ENCODE results near the gene RAD18.

Gene RAD18

DNA sequence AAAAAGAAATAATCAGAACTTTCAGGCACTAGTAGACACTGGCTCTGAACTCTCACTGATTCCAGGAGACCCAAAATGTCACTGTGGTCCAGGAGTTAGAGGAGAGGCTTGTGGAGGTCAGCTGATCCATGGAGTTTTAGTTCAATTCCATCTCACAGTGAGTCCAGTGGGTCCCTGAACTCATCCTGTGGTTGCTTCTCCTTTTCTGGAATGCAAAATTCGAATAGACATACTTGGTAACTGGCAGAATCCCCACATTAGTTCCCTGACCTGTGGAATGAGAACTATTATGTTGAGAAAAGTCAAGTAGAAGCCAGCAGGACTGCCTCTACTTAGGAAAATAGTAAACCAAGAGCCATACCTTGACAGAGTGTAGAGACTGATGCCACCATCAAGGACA, 106.6 kb downstream of the RAD18 start:
- no peak for DNase-seq

DNA sequence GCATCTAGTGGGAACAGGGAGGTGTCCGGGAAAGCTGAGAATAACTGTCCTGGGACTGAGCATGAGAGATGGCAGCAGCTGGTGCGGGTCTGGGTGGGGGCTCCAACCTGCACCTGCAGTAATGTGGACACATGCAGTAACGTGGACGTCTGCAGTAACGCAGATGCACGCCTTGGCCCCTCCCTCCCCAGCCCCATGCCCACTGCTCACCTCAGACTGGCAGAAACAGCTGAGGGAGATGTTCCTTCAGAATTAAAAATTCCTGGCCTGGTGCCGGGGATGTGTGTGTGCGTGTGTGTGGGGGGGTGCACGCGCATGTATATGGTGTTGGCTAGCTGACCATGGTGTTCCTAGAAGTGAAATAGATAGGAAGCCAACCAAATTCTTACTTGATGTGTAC, 107.2 kb downstream of the RAD18 start:
- DNase-seq: no peak

DNA sequence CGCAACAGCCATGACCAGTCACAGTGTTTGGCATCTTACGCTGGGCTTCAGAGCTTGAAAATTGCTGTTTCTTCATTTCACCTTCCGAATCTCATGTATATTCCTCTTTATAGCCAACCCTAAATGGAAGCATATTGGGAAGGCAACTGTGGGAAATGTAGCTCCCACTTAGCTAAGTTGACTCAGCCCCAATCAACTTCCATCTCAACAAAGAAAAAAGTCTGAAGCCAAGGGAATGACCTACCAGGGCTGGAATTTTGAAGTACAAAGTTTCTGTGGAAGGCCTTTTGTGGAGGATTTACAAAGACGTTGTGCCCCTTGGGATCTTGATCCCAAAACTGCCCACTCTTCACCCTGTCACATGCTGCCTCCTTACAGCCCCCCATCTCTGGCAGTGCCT, 108.6 kb downstream of the RAD18 start:
- no peak for DNase-seq

DNA sequence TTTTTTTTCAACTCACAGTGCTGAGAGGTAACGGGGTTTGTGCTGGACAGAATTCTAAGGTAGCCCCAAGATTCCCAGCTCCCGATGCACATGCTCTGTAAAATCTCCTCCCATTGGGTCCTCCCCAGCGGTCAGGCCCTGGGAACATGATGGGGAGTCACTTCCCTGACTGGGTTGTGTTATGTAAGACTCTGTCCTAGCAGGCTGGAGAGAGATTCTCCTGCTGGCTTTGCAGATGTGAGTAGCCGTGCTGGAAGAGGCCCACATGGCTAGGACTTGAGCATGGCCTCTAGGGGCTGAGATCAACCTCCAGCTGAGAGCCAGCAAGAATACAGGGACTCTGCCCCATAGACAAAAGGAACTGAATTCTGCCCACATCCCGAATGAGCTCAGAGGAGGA, 110.2 kb downstream of the RAD18 start:
- DNase-seq: no peak

DNA sequence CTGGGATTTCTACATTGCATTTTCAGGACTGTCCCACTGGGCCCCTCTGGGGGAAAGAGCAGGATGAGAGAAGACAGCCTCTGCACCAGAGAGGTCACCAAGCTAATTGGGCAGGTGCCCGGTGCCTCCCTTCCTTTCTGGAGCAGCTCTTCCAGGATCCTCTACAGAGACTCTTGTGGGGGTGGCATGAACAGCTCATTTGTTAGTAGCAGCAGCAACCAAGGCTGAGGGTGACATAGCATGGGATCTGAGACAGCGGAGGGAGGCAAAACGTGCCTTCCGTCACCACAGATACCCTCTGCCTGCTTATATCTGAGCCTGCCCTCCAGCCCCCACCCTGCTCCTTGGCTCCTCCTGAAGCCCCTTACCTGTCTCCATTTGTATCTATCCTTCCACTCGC, 110.8 kb downstream of the RAD18 start:
- no peak for DNase-seq

DNA sequence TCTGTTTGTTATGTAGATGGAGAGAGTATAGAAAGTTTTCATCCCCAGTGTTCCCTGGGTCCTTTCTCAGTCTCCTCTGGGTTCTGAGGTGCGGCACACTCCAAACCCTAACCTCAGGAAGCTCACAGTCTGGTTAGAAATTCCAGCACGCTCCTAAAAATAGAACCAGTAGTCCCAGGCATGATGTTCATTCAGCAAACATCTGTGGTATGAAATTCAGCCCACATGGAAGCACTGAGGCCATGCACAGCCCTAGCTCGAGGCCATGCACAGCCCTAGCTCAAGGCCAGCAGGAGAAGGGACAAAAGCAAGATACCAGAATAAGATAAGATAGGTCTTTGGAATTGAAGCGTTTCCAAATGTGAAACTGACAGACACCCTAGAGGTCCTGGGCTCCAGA, 111.6 kb downstream of the RAD18 start:
- no peak for DNase-seq

DNA sequence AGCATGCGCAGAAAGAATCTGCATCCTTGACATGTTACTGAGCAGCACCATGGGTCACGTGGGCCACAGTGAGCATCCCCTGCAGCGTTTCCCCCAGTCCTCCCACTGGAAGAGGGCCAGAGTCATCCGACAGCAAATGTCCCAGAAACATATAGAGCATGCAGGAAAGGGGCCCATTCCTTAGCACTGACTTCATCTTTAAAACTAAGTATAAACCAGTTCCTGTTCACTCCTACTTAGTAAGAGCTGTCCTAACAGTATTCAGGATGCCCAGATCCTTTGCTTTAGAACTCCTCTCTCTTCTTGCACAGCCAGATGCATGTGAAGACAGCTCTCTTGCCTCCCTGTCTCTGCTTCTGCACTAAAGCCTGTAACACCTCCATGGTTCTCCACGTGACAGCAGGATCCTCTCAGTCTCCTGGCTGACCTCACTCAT, 114.6 kb downstream of the RAD18 start:
- DNase-seq: no peak

DNA sequence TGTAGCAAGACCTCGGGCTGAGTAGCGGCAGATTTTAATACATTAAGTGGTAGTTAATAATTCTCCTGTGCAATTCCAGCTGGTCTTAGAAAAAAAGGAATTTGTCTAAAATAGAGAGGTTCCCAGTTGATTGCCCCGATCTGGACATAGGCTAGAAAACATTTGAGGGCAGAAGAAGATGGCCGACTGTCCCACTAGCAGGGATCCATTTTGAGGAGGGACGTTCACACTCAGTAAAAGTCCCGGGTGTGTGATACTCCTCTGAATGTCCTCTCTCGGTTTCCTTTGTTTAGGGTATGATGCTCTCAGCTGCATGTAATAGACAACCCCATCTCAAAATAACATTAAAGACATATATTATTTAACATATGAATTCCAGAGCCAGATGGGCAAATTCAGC, 116.0 kb downstream of the RAD18 start:
- DNase-seq: no peak

DNA sequence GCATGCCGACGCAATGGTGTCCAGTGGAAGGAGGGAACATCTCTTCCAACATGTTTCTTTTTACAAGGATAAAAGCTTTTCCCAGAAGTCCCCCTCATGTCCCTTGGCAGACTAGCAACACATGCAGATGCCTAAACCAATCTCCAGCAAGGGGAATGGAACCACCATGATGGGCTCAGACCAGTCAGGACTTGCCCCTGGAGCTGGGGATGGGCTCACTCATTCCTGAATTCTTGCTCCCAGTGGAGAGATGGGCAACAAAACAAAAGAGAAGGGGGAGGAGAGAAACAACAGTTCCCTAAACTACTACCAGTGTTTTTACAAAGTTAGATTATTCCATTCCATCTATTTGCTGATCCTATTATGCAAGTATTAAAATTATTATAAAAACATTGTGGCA, 117.1 kb downstream of the RAD18 start:
- DNase-seq: no peak

DNA sequence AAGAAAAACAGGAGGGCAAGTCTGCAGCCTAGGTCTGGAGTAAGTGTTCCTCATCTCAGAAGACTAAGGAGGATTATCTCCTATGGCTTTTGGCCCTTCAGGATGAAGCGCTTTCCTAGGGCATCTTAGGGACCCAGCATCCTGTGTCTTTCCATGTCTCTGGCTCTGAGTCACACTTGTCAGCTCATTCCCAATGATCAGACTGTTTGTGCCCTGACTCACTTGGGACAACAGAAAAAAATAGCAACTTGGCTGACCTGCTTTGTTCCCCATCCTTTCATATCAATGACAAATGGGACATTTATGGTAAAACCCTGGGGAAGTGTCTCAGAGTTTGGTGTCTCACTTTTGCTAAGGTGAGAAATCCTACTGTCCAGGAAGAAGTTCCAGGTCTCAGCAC, 117.6 kb downstream of the RAD18 start:
- no peak for DNase-seq

DNA sequence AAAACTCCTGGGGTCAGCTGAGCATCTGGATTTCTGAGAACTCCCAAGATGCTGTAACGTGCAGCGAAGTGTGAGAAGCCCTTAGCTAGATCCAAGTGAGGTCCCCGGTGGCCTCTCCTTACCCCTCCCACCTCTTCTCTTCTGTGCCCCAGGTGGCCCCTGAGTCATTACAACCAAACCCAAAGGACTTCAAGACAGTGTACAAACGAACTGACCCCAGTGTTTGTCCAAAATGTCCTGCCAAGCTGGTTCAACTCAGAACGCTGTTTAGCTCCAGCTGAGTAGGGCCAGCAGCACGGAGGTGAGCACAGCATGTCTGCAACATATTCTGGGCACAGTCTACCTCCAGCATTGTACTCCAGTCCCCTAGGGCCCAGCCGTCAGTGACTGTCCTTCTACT, 119.9 kb downstream of the RAD18 start:
- DNase-seq: no peak

DNA sequence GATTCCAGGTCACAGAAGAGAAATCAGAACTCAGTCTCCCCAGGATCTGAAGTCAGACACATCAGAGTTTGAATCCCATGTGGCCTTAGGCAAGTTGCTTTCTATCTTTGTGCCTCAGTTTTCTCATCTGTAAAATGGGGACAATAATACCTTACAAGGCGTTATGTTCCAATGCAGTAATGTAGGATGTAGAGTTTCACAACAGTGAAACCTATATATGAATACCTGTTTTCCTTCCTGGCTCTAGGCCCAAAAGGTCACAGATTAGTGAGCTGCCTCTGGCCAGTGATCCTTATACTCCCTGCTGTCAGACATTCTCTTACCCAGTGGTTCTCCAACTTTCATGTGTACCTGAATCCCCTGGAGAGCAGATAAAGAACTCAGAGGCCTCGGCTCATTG, 121.0 kb downstream of the RAD18 start:
- DNase-seq: no peak

DNA sequence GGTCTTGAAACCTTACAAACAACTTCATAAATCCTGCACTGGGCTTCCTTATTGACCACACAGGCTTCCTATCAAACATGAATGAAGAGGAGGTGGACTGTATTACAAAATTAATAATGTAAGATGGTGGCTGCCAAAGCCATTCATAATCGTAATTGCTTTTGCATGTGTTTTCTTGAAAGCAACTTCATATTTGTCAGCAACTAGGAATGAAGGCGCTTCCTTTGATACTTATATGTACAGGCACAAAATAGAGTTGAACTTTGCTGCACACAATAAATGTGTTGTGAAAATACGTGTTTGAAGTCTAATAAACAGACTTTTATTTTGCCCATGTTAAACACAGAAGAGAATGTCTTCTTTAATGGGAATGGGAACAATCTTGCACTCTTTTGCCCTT, 121.8 kb downstream of the RAD18 start:
- DNase-seq: no peak

DNA sequence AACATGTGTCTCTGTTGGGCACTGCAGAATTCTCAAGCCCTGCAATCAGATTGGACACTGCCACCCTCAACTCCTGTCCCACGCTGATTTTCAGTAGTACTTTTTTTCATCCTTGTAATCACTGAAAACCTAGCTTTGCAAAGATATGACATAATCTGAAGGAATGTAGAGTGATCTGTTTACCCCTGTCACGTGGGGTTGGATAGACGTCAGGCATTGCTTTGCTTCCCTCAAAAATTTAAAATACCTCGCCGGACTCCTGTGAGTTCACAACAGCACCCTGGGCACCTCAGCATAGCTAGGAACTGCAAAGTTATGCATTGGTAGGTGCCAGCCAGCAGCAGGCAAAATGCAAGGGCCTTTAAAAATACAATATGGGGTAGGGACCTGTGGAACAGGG, 122.7 kb downstream of the RAD18 start:
- DNase-seq: no peak

DNA sequence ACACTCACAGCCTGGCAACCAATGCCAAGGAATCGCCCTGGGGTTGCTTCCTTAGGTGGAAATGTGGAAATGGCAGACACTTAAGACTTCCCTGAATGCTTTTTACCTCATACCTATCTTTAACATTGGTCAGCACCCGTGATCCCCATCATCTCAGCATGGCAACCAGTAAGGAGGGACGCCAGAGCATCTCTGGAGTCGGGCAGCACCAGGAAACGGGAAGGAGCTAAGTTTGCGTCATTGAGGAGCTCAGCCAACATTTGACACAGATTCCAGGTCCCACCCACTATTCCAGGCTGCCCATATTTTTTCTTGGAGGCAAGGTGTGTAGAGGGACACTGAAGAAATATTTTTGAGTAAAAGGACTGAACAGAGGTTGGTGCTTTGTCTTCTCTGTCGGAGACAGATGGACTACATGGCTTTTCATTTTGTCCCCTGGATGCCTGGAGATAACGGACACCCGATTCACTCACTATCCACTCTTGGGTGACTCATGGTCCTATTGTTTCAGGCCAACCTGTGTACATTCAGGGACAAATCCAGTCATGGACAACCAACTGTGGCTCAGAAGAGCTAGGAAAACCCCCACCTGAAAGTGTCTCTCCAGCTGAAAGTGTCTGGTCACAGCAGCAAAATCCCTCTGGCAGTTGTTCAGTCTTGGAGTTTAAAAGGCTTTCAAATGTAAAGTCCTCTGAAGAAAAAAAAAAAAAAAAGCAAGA, 123.5 kb downstream of the RAD18 start:
- DNase-seq: no peak

DNA sequence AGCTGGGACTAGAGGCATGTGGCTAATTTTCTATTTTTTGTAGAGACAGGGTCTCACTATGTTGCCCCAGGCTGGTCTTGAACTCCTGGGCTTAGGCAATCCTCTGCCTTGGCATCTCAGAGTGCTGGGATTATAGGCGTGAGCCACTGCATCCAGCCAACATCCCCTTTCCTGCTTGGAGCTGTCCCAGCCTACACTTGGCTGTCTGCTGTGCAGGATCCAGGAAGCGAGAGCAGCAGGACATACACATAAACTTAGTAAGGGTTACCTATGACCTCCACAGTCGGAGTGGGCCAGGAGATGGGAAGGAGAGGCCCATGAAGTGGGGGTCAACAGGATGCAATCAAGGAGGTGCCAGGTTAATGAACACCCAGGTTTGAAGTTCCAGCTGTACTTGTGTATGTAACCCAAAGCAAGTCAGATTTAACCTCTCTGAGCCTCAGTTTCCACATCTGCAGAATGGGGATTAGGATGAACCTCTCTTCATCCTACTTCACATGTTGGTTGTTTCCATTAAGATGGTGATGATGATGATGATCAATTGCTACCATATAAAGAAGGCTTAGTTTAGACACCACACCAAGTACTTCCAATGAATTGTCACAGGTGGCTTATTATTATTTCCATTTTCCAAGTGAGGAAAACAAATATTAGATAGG, 124.4 kb downstream of the RAD18 start:
- no peak for DNase-seq

DNA sequence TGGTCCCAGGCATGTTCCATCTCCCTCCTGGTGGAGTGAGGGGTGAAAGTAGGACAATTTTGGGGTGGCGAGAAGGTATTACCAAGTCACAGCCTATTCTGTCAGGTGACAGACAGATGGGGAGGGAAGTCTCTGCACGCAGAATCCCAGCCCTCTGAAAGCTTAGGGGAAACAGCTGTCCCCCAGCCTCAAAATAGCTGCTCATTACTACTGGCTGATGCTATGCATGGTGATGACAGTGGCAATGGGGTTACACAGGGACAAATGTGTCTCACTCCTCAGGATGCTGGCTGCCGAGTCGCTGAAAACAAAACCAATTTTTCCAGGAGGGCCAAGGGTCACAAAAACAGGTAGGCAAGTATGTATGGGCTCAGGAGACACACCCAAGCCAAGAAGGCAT, 125.0 kb downstream of the RAD18 start:
- no peak for DNase-seq

DNA sequence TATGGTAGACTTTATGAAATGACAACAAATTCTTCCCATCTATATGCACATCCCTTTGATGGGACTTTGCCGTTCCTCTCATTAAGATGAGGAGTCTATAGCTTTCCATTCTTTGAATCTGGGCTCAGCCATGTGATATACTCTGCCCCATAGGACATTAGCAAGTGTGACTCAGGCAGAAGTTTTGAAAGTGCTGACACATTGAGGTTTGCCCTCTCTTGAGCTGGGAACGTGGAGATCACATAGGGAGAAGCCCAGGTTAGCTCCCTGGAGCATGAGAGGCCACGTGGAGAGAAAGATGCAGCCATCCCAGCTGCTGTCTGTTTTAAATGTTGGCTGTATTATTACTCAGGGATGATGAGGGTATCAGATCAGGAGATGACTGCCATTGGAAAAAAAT, 126.1 kb downstream of the RAD18 start:
- DNase-seq: no peak

DNA sequence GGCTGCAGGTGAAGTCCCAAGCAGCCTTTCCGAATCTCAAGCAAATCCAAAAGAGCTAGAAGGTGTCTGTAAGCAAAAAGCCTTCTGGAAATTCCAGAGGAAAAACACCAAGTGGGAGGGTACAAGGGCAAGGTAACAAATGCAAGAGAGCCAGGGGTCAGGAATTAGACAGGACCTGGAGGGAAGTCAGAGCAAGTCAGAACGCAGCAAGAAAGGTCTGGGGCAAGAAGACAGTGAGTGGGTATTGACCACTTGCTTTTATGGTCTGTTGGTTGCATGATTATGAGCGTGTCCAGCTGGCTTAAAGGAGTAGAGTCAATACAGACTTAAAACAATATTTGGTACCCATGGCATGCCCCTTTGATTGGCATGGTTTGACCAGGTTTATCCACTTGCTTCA, 127.2 kb downstream of the RAD18 start:
- DNase-seq: no peak

DNA sequence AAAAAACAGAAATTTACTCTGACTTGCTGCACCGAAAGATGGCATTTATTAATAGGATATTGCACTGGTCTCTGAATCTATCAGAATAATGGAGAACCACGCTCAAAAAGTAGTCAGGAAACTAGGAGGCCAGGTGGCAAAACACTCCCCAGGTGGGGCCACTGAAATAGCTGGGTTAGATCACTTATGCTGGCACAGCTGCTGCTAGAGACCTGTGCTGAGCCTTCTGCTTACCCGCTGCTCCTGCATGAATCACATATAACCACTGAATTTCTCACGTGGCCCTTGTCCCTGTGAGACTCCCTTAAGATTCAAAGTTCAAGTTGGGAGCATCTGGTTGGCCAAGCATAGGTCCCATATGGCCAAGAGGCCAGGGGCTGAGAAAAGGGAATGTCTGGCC, 127.9 kb downstream of the RAD18 start:
- DNase-seq: no peak

DNA sequence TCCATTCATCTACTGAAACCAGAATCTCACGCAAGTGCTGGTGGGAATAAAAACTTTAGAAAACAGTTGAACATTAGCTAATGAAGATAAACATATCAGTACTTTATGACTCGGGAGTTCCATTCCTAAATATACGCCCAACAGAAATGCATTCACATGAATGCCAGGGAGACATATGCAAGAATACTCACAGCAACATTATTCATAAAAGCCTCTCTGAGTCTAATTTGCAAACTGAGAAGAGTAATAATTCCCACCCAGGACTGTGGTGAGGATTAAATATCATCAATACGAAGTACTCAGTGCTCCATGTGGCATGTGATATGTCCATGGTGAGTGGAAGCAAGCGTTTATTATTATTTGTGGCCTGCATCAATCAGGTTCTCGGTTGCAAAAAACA, 128.3 kb downstream of the RAD18 start:
- no peak for DNase-seq

DNA sequence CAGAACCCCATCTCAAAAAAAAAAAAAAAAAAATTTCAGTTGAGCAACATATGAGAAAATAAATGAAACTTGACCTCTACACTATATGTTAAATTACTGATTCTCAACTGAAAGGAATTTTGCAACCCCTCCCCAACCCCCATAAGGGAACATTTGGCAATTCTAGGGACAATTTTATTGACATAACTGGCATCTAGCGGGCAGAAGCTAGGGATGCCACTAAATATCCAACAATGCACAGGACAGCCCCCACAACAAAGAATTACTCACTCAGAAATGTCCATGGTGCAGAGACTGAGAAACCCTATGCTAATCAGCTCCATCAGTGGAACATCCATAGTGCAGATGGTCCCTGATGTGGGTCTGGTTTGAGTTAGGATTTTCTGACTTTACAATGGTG, 135.6 kb downstream of the RAD18 start:
- DNase-seq: no peak
